Occipital lobe (tissue), 2 donors: ENCODE data around the gene CLCF1. TPM values are rescaled to one million over a fixed set of nuclear protein-coding genes. Genes with fewer than 3 reads are reported as not detected.

Experiments
- DNase-seq: peaks from one replicate; lab custom pipeline; 2025; lab: John Stamatoyannopoulos, UW
- total RNA-seq: library from RNA; depleted of rRNA; stranded (reverse); fragments of >200 nt; gene quantifications from one replicate; pipeline ENCODE4 v1.2.3, GENCODE V29; 2014

The CLCF1 gene
- total RNA-seq = not detected

GRCh38 chr11:67372993-67373647 lies at the start of gene CLCF1:
TSS of gene CLCF1 (minus strand) at chr11:67373598. CDS start at chr11:67373539, 59 bp downstream.
- no peak for DNase-seq

DNA sequence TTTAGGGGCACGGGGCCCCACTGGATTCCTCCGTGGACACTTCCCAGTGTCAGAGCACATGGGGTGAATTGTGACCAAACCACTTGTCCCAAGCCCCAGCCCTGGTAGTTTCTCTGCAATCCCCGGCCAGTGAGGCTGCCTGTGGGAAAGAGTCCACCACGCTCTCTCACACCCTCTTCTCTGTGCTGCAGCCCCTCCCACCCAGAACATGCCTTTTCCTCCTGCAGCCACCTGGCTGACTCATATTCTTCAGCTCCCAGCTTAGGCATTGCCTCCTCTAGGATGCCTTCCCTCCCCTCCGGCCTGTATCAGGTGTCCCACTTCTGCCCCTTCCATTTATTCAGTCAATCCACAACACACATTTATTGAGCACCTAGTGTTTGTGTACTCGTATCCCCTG lies 49.5 kb upstream of the CLCF1 start:
- no peak for DNase-seq

DNA sequence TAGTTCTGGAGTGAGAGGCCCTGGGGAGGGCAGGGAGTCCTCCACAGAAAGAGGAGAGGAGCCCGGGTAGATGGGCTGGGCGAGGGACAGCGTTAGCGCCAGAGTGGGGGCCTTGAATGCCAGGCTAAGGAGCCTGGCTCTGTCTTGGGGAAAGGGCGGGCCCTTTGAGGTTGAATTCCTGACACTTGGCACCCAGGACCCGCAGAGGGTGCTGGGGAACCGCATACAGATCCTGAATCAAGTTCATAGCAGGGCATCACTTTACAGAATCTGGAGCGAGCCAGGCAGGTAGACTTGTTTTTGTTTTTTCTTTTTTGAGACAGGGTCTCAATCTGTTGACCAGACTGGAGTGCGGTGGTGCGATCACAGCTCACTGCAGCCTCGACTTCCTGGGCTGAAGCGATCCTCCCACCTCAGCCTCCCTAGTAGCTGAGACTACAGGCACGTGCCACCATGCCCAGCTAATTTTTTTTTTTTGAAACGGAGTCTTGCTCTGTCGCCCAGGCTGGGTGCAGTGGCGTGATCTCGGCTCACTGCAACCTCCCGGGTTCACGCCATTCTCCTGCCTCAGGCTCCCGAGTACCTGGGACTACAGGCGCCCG lies 48.1 kb upstream of the CLCF1 start:
- no peak for DNase-seq

GRCh38 chr11:67420646-67421429 lies 47.4 kb upstream of the CLCF1 start:
- peak; percentile 90 for DNase-seq

- DNase-seq = no peak
These were observed 46.8 kb upstream of the CLCF1 start for GRCh38 chr11:67420147-67420645.

DNA sequence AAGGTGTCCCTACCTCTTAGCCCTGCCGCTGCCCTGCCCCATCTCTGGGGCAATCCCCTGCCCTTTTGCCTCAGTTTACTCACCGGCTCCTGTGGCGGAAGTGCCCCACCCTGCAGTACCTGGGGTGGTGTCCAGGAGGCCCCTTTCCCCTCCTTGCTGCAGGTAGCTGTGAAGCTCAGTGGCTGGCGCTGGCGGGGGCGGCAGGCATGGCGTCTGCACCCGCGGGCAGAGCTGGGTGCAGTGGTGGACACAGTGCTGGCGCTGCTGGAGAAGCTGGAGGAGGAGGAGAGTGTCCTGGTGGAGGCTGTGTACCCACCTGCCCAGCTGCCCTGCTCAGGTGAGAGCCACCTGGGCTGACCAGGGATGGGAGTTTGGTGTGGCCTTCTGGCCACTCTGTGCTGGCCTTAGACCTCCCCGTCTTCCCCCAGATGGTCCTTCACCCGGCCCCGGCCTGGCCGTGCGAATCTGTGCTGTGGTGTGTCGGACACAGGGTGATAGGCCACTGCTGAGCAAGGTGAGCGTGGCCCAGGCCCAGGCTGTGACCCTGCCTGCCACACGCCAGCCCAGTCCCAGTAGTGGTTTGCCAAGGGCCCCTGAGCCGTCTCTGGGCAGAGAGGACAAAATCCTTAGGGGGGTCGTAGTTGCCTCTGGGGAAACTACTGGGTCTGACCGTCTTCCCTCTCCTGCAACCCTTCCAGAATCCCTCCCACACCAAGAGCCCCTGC lies 46.1 kb upstream of the CLCF1 start:
- no peak for DNase-seq

DNA sequence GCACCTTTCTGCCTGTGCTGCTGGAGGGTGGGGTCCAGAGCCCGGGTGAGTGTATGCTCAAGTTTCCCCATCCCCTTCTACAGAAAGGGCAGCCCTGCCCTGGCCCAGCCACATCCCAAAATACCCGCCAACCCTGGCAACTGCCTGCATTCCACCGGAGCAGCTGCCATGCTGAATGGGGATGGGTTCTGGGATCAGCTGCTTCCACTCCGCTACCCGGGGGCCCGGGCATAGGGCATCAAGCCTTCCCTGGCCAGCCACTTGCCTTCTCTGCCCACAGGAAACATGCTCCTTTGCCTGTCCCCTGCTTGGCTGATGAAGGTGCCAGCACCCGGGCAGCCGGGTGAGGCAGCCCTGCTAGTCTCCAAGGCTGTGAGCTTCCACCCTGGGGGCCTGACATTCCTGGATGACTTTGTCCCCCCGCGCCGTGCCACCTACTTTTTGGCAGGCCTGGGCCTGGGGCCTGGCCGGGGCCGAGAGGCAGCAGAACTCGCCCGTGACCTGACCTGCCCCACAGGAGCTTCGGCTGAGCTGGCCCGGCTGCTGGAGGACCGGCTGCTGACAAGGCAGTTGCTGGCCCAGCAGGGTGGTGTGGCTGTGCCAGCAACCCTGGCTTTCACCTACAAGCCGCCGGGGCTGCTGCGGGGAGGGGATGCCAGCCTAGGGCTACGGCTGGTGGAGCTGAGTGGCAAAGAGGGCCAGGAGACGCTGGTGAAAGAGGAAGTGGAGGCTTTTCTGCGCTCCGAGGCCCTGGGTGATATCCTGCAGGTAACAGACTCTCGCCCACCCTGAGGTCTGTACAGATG lies 45.3 kb upstream of the CLCF1 start:
- DNase-seq = no peak

DNA sequence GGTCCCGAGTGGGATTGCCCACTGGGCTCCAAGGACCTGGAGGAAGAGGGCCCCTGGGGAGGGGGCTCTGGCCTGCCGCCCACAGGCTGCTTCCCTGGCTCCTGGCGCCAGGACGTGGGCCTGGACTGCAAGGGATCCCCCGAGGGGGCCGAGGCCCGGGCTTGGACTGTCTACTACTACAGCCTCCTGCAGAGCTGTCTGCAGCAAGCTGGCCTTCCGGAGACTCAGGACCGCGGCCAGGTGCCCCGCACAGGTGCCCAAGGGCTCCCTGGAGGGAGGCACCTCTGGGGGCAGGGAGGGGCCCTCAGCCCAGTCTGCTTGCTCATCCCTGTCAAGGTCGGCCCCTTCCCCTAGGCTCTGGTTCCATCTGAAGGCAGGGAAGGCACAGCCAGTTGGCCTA lies 44.0 kb upstream of the CLCF1 start:
- DNase-seq = no peak

DNA sequence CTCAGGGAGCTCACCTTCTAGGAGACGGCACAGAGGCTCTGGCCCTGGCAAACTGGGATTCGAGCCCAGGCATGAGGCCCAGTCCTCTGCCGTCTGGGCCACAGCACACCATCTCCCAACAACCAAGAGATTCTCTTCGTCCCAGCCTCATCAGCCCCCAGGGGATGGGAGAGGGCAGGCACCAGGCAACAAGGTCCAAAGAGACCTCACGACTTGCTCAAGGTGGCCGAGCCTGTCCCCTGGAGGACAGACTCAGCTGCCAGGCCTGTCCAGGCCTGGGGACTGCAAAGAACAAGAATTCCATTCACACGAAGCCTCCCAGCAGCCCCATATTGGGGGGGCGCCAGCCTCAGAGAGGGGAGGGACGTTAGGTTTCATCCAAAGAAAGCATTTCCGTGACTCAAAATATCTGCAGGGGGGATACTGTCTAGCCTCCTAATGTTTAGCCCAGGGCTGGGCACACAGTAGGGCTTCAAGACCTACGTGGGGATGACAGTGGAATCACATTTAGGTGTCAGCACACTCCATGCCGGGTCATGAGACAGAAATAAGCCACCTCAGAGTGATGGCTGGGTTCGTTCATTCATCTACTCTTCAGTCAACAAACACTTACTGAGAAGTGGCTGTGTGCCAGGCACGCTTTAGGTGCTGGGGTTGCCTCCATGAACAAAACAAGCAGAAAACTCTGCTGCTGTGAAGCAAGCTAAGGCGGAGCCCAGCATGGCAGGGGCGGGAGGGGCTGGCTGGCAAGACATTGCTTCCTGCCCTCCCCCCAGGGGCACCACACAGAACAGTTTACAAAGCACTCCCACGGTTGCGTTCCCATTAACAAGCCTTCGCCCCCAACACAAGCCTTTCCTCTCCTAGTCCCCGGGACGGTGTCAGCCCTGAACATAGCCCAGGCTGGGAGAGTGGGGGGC lies 43.3 kb upstream of the CLCF1 start:
- no peak for DNase-seq

DNA sequence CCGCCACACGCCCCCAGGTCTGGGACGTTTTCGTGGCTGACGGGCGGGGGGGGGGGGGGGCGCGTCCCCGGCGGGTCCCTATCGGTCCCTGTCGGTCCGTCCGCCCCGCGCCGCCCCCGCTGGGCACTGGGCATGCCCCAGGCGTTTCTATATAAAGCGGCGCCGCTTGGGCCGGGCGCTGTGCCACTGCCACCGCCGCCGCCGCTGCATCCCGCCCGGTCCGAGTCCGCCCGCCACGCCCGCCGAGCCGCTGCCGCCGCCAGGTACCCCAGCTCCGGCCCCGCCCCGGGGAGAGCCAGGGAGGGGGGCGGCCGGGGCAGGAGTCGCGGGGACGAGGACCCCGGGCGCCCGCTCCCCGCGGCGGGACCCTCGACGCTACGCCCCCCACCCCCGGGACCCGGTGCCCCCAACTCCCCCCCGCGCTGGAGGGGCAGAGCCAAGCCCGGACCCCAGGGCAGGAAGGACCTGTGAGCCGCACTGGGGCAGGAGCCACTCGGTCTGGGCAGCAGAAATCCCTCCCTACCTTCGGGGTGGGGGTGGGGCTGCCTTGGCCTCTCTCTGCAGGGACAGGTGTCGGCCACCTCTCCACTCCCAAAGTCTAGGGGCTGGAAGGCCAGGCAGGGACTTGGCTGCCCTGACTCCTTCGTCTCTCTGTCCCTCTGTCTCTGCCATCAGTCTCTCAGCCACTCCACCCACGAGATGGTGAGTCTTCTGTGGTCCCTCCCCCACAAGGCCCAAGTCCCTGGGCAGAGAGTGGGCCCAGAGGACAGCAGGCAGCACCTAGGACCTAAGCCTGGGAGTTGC lies 42.3 kb upstream of the CLCF1 start, which contains the start of gene CARNS1:
CARNS1 (plus strand) TSS at position 178 of the 804 bp plus-strand sequence; CDS start at position 700, 522 bp downstream.
- DNase-seq = no peak

GRCh38 chr11:67413266-67413849 lies 40.0 kb upstream of the CLCF1 start:
- DNase-seq = no peak

DNA sequence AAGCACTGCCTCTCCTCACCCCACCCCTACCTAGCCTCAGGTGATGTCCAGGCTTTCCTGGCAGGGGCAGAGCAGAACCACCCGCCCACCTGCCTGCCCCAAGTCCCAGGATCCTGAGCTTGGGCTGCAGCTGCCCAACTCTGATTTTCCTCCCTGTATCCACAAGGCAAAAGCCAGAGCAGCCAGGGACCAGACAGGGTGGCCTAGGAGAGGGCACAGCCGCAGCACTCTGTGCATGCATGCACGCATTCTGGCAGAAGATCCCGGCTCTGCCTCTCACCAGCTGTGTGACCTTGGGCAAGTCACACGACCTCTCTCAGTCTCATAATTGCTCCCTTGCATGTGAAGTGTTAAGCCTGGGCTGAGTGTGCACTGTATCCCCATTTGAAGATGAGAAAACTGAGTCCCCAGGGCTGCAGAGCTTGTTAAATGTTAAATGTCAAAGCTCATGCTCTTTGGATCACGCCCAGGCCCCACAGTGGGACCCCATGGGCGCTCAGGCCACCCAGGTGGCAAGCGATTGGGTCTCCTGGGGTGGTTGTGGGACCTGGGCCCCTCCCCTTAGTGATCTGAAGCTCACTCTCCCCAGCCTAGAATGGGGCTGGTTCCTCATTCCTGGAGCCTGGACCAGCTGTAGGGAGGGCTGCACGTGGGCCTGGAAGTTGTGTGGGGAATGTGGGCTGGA lies 39.2 kb upstream of the CLCF1 start:
- no peak for DNase-seq

- DNase-seq = no peak
These were observed 38.4 kb upstream of the CLCF1 start for GRCh38 chr11:67411785-67412152.

- DNase-seq = no peak
These were observed 37.8 kb upstream of the CLCF1 start for GRCh38 chr11:67410984-67411784.

GRCh38 chr11:67410369-67410831 lies 37.0 kb upstream of the CLCF1 start:
- DNase-seq = peak; percentile 77

DNA sequence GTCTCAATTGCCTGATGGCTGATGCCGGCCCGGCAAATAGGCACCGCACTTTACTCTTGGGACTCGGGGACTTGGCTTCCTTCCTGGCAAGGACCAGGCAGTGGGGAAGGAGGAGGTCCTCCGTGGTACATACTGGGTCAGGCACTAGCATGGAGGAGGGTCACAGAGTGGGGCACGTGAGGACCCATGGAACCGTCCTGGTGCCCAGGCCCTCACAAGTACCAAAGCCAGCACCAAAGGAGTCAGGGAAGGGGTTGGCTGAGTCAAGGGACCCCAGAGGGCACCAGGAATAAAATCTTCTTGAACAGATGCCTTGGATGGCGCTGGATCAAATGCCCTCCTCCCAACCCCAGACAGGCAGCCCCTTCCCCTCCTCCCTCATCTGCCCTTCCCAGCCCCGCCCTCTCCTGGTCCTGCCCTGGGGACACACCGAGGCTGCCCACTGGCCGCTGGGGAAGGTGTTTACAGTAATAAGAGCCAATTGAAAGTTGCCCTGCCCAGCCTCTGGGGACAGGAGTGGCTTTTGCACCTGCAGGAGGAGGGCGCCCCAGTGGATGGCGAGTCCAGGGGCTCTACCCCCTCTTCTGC lies 36.5 kb upstream of the CLCF1 start:
- no peak for DNase-seq

- DNase-seq = no peak
These were observed 35.9 kb upstream of the CLCF1 start for GRCh38 chr11:67409261-67409666.
